Liver (tissue), 9 donors: ENCODE results near the gene FZD10. TPM values are rescaled to one million over a fixed set of nuclear protein-coding genes. Genes with fewer than 3 reads are reported as not detected.

Source experiments
- DNase-seq: peaks from one replicate; pipeline ENCODE4 v3.0.0-alpha.2; 2017; ENCODE audit warnings: low spot score
- H3K27ac ChIP-seq, 2 donors: one replicate each; pipeline ENCODE4 v1.7.0; 2013; ENCODE audit warnings: inconsistent platforms in 2 of 2, low read length in 2 of 2, control low read depth in 1 of 2, low read depth in 1 of 2, mild to moderate bottlenecking in 1 of 2
- H3K27me3 ChIP-seq, 4 donors: one replicate each; pipeline versions ENCODE4 v1.6.1 to v1.7.0; 2013; ENCODE audit warnings: low read length in 3 of 4, inconsistent platforms in 1 of 4, mild to moderate bottlenecking in 1 of 4, moderate library complexity in 1 of 4; ENCODE audit not compliant: control insufficient read depth in 4 of 4, insufficient read depth in 4 of 4
- H3K36me3 ChIP-seq, 4 donors: one replicate each; pipeline versions ENCODE4 v1.6.1 to v1.7.0; 2013; ENCODE audit warnings: low read length in 3 of 4, mild to moderate bottlenecking in 3 of 4, low read depth in 1 of 4, moderate library complexity in 1 of 4; ENCODE audit not compliant: control insufficient read depth in 4 of 4, insufficient read depth in 3 of 4
- H3K4me1 ChIP-seq, 4 donors: one replicate each; pipeline versions ENCODE4 v1.6.1 to v1.7.0; 2013; ENCODE audit warnings: low read length in 3 of 4, mild to moderate bottlenecking in 3 of 4, moderate library complexity in 1 of 4; ENCODE audit not compliant: control insufficient read depth in 4 of 4, insufficient read depth in 4 of 4
- H3K4me3 ChIP-seq, 3 donors: one replicate each; pipeline versions ENCODE4 v1.6.1 to v1.7.0; 2013; ENCODE audit warnings: low read length in 3 of 3, control low read depth in 1 of 3, low read depth in 1 of 3, mild to moderate bottlenecking in 1 of 3
- H3K9ac ChIP-seq, 2 donors: one replicate each; pipeline ENCODE4 v1.7.0; 2013; ENCODE audit warnings: low read length in 2 of 2, mild to moderate bottlenecking in 2 of 2, moderate library complexity in 2 of 2, control low read depth in 1 of 2, low read depth in 1 of 2
- H3K9me3 ChIP-seq, 4 donors: one replicate each; pipeline versions ENCODE4 v1.6.1 to v1.7.0; 2013; ENCODE audit warnings: low read length in 3 of 4; ENCODE audit not compliant: control insufficient read depth in 4 of 4
- ATF3 ChIP-seq: IDR thresholded peaks from 2 replicates; pipeline ENCODE4 v1.6.1; 2016; ENCODE audit warnings: antibody characterized with exemption
- CTCF ChIP-seq: fragments of 150-350 bp; IDR thresholded peaks from 2 replicates; pipeline ENCODE4 v1.5.1; 2017; ENCODE audit warnings: improper control_type of control experiment, low read depth, low read length; ENCODE audit not compliant: missing input control
- EGR1 ChIP-seq, 2 donors: IDR thresholded peaks; 2 replicates each; pipeline ENCODE4 v1.6.1; 2016 to 2018; ENCODE audit warnings: antibody characterized with exemption in 2 of 2, low read depth in 2 of 2
- FOXA1 ChIP-seq: IDR thresholded peaks from 2 replicates; pipeline ENCODE4 v1.6.1; 2016; ENCODE audit warnings: antibody characterized with exemption
- FOXA2 ChIP-seq: IDR thresholded peaks from 2 replicates; pipeline ENCODE4 v1.6.1; 2016; ENCODE audit warnings: antibody characterized with exemption
- GABPA ChIP-seq, 2 donors: IDR thresholded peaks in 1 of 2; conservative IDR thresholded peaks in 1 of 2; 2 replicates each; pipeline ENCODE4 v1.6.1; 2016; ENCODE audit warnings: antibody characterized with exemption in 2 of 2, mild to moderate bottlenecking in 1 of 2, moderate library complexity in 1 of 2
- HNF4A ChIP-seq, 2 donors: conservative IDR thresholded peaks; 2 replicates each; pipeline ENCODE4 v1.6.1; 2016; ENCODE audit warnings: antibody characterized with exemption in 2 of 2, mild to moderate bottlenecking in 2 of 2
- HNF4G ChIP-seq: IDR thresholded peaks from 2 replicates; pipeline ENCODE4 v1.6.1; 2016; ENCODE audit warnings: antibody characterized with exemption
- JUND ChIP-seq, 2 donors: IDR thresholded peaks; 2 replicates each; pipeline ENCODE4 v1.6.1; 2016; ENCODE audit warnings: antibody characterized with exemption in 2 of 2
- MAX ChIP-seq: IDR thresholded peaks from 2 replicates; pipeline ENCODE4 v1.6.1; 2016; ENCODE audit warnings: antibody characterized with exemption
- NR2F2 ChIP-seq: IDR thresholded peaks from 2 replicates; pipeline ENCODE4 v1.6.1; 2016; ENCODE audit warnings: antibody characterized with exemption
- RAD21 ChIP-seq, 2 donors: IDR thresholded peaks; 2 replicates each; pipeline ENCODE4 v1.6.1; 2016; ENCODE audit warnings: antibody characterized with exemption in 2 of 2, mild to moderate bottlenecking in 2 of 2
- REST ChIP-seq: IDR thresholded peaks from 2 replicates; pipeline ENCODE4 v1.6.1; 2016; ENCODE audit warnings: antibody characterized with exemption, mild to moderate bottlenecking
- RXRA ChIP-seq, 2 donors: IDR thresholded peaks; 2 replicates each; pipeline ENCODE4 v1.6.1; 2017 to 2018; ENCODE audit warnings: antibody characterized with exemption in 2 of 2, mild to moderate bottlenecking in 1 of 2
- TAF1 ChIP-seq: conservative IDR thresholded peaks from 2 replicates; pipeline ENCODE4 v1.6.1; 2016; ENCODE audit warnings: antibody characterized with exemption, mild to moderate bottlenecking
- YY1 ChIP-seq: IDR thresholded peaks from 2 replicates; pipeline ENCODE4 v1.6.1; 2016; ENCODE audit warnings: antibody characterized with exemption, mild to moderate bottlenecking
- ZBTB33 ChIP-seq: IDR thresholded peaks from 2 replicates; pipeline ENCODE4 v1.6.1; 2016; ENCODE audit warnings: antibody characterized with exemption
- WGBS: extraction: QIAGEN DNeasy Blood & Tissue Kit; methylation state at CpG from one replicate; pipeline ENCODE4 v1.1.7; 2013; 5-methylcytosine and 5-hydroxymethylcytosine counted together
- polyA plus RNA-seq, 2 donors: library from polyadenylated mRNA; stranded (reverse) in 1 of 2; unstranded in 1 of 2; fragments of 200-250 nt in 1 of 2; fragments of >200 nt in 1 of 2; fragmentation: Nextera tagmentation in 1 of 2; extraction: Ambion mirVana in 1 of 2; gene quantifications; one replicate each; pipeline versions ENCODE4 v1.2.1 to v1.2.3, GENCODE V29; 2013 to 2015
- total RNA-seq, 2 donors: library from RNA; depleted of rRNA; stranded (reverse); fragments of >200 nt; gene quantifications; one replicate each; pipeline ENCODE4 v1.2.3, GENCODE V29; 2014
- donor health status: healthy.
- donor health status: healthy.
- donor health status: healthy.
- donor health status: healthy.
- donor health status: healthy.

FZD10 gene
- total and polyA plus RNA-seq, 4 donors = 0.02 TPM; not detected in 3

- TF ChIP-seq TAF1 = no peak
- TF ChIP-seq CTCF = no peak
- no peak for TF ChIP-seq YY1
- TF ChIP-seq FOXA2 = no peak
- no peak for TF ChIP-seq FOXA1
- no peak for TF ChIP-seq HNF4G
- no peak for TF ChIP-seq RXRA (IDR thresholded peaks at IDR 0.05)
- TF ChIP-seq ATF3 = no peak
- no peak for TF ChIP-seq GABPA (IDR thresholded peaks at IDR 0.05 in 1 of 2, conservative IDR thresholded peaks at IDR 0.05 in 1 of 2)
- TF ChIP-seq HNF4A (conservative IDR thresholded peaks at IDR 0.05) = no peak
- TF ChIP-seq JUND (IDR thresholded peaks at IDR 0.05) = no peak
- TF ChIP-seq MAX = no peak
- TF ChIP-seq REST = no peak
- no peak for TF ChIP-seq NR2F2
- no peak for TF ChIP-seq ZBTB33
- Histone ChIP-seq H3K27ac (no peak overlapping the region), H3K27me3 (no peaks in the 10 kb centered on the region), H3K36me3 (no peaks in the 10 kb centered on the region), H3K4me3 (no peak overlapping the region), H3K9ac (no peak overlapping the region), H3K9me3 (peaks cover 0 to 5% (median 4%) of the 10 kb centered on the region in 4 donors), H3K4me1 (no peaks in the 10 kb centered on the region)
- DNase-seq = no peak
- WGBS = 66% methylated on average over 11 of the region's 11 CpGs
Measured at GRCh38 chr12:130203151-130203550, 40.9 kb downstream of the FZD10 start.

- no peak for DNase-seq
- Histone ChIP-seq H3K4me1 (no peaks in the 10 kb centered on the region), H3K4me3 (no peak overlapping the region), H3K36me3 (no peaks in the 10 kb centered on the region), H3K9ac (no peak overlapping the region), H3K9me3 (peaks cover 0 to 9% (median 6%) of the 10 kb centered on the region in 4 donors), H3K27ac (no peak overlapping the region), H3K27me3 (no peaks in the 10 kb centered on the region)
- WGBS = 61% methylated on average over 12 of the region's 12 CpGs
- no peak for TF ChIP-seq HNF4A (conservative IDR thresholded peaks at IDR 0.05)
- no peak for TF ChIP-seq ATF3
- TF ChIP-seq HNF4G = no peak
- no peak for TF ChIP-seq MAX
- no peak for TF ChIP-seq CTCF
- no peak for TF ChIP-seq ZBTB33
- no peak for TF ChIP-seq RAD21 (IDR thresholded peaks at IDR 0.05)
- TF ChIP-seq RXRA (IDR thresholded peaks at IDR 0.05) = no peak
- no peak for TF ChIP-seq EGR1 (IDR thresholded peaks at IDR 0.05; ENCODE audit: low read depth in 2 of 2)
- TF ChIP-seq GABPA (IDR thresholded peaks at IDR 0.05 in 1 of 2, conservative IDR thresholded peaks at IDR 0.05 in 1 of 2) = no peak
- no peak for TF ChIP-seq NR2F2
Measured at GRCh38 chr12:130204541-130204953, 42.3 kb downstream of the FZD10 start.
